ENCODE results near the gene NFIC.

- no peak for TF ChIP-seq POLR2AphosphoS5 (IDR thresholded peaks at IDR 0.05; ENCODE audit: low read depth, low read length)
- TF ChIP-seq CTCF (IDR thresholded peaks at IDR 0.05), result no peak
- TF ChIP-seq REST (IDR thresholded peaks at IDR 0.05; ENCODE audit: low read depth, low read length), result no peak
- TF ChIP-seq YY1 (IDR thresholded peaks at IDR 0.05; ENCODE audit: low read depth), result no peak
- TF ChIP-seq TEAD4 (IDR thresholded peaks at IDR 0.05; ENCODE audit: borderline replicate concordance, insufficient read depth), result no peak
- TF ChIP-seq SMC3 (IDR thresholded peaks at IDR 0.05; ENCODE audit: low read depth, low read length), result no peak
- no peak for TF ChIP-seq MXI1 (IDR thresholded peaks at IDR 0.05; ENCODE audit: low read depth, low read length)
Measured at GRCh38 chr19:3451451-3451866, 85.1 kb downstream of the NFIC start.

All from SK-N-SH (cell line).